Panc1 (cell line): ENCODE data around the gene COMMD9. TPM values are rescaled to one million over a fixed set of nuclear protein-coding genes. Genes with fewer than 3 reads are reported as not detected.

ENCODE experiments used
- ATAC-seq: fragments of 200-7000 bp; cut with Tn5 transposase; 2 replicates; pipeline ENCODE4 v1.9.1; 2020; ENCODE audit warnings: mild to moderate bottlenecking, moderate library complexity
- BruUV-seq: library from RNA; stranded (reverse); fragments of 400-500 nt; replicated peaks from 2 replicates; lab custom pipeline; 2021; lab: Mats Ljungman, UMichigan
- CTCF ChIA-PET: fragments of 300-600 bp; sonication (Branson Sonifier 250); formaldehyde crosslinking; loops from one replicate; lab custom pipeline; 2022; ENCODE audit warnings: antibody characterized with exemption; lab: Charles Lee
- POLR2A ChIA-PET: fragments of 300-600 bp; sonication (Branson Sonifier 250); formaldehyde crosslinking; loops from one replicate; lab custom pipeline; 2022; ENCODE audit warnings: antibody characterized with exemption; lab: Charles Lee
- DNase-seq: peaks from one replicate; pipeline ENCODE4 v3.0.0-alpha.2; 2010; ENCODE audit warnings: low read depth, low spot score
- H3K27ac ChIP-seq: 2 replicates; pipeline ENCODE4 v1.5.1; 2011; ENCODE audit warnings: mild to moderate bottlenecking, low read length, inconsistent platforms
- H3K27me3 ChIP-seq: fragments of 200-500 bp; sonication (Bioruptor generic); 2 replicates; pipeline ENCODE4 v1.6.0; 2014; ENCODE audit warnings: low read length, inconsistent platforms; ENCODE audit not compliant: control insufficient read depth, insufficient read depth
- H3K36me3 ChIP-seq: fragments of 200-500 bp; sonication (Bioruptor generic); 2 replicates; pipeline ENCODE4 v1.5.1; 2014; ENCODE audit warnings: inconsistent platforms, mild to moderate bottlenecking, low read length, moderate library complexity; ENCODE audit not compliant: control insufficient read depth, insufficient read depth
- H3K4me1 ChIP-seq: 2 replicates; pipeline ENCODE4 v1.5.1; 2011; ENCODE audit warnings: inconsistent platforms, mild to moderate bottlenecking, low read length, moderate library complexity; ENCODE audit not compliant: control insufficient read depth, insufficient read depth
- H3K4me3 ChIP-seq, 2 experiments: 2 replicates each; pipeline ENCODE4 v1.5.1; 2011 to 2012; ENCODE audit warnings: low read depth in 2 of 2, low read length in 2 of 2, mild to moderate bottlenecking in 2 of 2, inconsistent platforms in 1 of 2, moderate library complexity in 1 of 2
- H3K9me3 ChIP-seq: fragments of 200-500 bp; sonication (Bioruptor generic); 2 replicates; pipeline ENCODE4 v1.5.1; 2014; ENCODE audit warnings: low read depth, mild to moderate bottlenecking, inconsistent platforms, low read length, moderate library complexity; ENCODE audit not compliant: control insufficient read depth, insufficient read depth
- CTCF ChIP-seq: fragments of 450-650 bp; IDR thresholded peaks from 2 replicates; pipeline ENCODE4 v1.5.1; 2017; ENCODE audit warnings: mild to moderate bottlenecking
- POLR2AphosphoS5 ChIP-seq: IDR thresholded peaks from 2 replicates; pipeline ENCODE4 v1.6.1; 2012; ENCODE audit warnings: mild to moderate bottlenecking, low read depth, low read length, moderate library complexity
- REST ChIP-seq, 2 experiments: IDR thresholded peaks; 2 replicates each; pipeline ENCODE4 v1.6.1; 2011 to 2012; ENCODE audit warnings: low read depth in 2 of 2, control low read depth in 1 of 2, low read length in 1 of 2, mild to moderate bottlenecking in 1 of 2, moderate library complexity in 1 of 2; ENCODE audit not compliant: insufficient read depth in 1 of 2
- SIN3A ChIP-seq: IDR thresholded peaks from 2 replicates; pipeline ENCODE4 v1.6.1; 2012; ENCODE audit warnings: low read depth, mild to moderate bottlenecking, low read length, moderate library complexity, borderline replicate concordance; ENCODE audit not compliant: insufficient read depth
- TCF7L2 ChIP-seq: IDR thresholded peaks from 2 replicates; pipeline ENCODE4 v1.6.1; 2011; ENCODE audit warnings: mild to moderate bottlenecking, low read depth, low read length, inconsistent platforms
- in situ Hi-C: cut with HindIII; loops from 2 replicates; pipeline ENCODE4 v1.10.0; 2016; ENCODE audit warnings: low sequenced_read_pairs, low pct_unique_long_range_greater_than_20kb
- intact Hi-C: fragments of 100-400 bp; cut with micrococcal nuclease; formaldehyde crosslinking; loops from one replicate; pipeline ENCODE4 v1.10.0; 2022; ENCODE audit not compliant: unreplicated experiment
- total RNA-seq: library from RNA; stranded (reverse); gene quantifications from one replicate; pipeline ENCODE4 v1.2.1, GENCODE V29; 2021; ENCODE audit not compliant: unreplicated experiment

COMMD9 gene
- total RNA-seq, 1 experiment from 2014 or later: 41.8 TPM

DNA sequence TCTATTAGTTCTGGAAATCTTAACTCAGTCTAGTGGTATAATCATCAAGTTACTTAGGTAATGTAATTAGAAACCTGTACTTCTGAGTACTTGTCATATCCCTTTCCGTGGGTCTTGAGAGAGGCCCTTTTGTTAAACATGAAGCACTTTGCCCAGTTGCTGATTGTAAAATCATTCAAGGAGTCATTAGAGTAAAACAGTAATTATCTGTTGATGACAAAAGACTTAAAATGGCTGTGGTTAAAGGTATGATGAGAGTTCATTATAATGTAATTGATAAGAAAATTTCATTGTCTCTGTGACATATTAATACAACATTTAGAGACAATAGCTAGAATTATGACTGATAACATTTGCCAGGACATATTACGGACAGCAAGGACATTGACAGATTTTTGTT lies 41.2 kb upstream of the COMMD9 start:
- Histone ChIP-seq H3K4me1 (no peaks in the 10 kb centered on the region), H3K27me3 (peaks cover 14% of the 10 kb centered on the region), H3K36me3 (no peaks in the 10 kb centered on the region), H3K27ac (no peak overlapping the region), H3K9me3 (no peaks in the 10 kb centered on the region), H3K4me3 (no peak overlapping the region)
- CTCF ChIA-PET: no interaction called here
- in situ Hi-C loops: no loop called here
- TF ChIP-seq SIN3A (no peak), CTCF (no peak), TCF7L2 (no peak), REST (IDR thresholded peaks at IDR 0.05; ENCODE audit: insufficient read depth in 1 of 2, low read depth in 2 of 2, low read length in 1 of 2) (no peak), POLR2AphosphoS5 (no peak)
- BruUV-seq: no TSS peak
- ATAC-seq (no peak), DNase-seq (no peak)
- intact Hi-C loops: no loop called here
- POLR2A ChIA-PET: no interaction called here

GRCh38 chr11:36328966-36329673 lies 39.9 kb upstream of the COMMD9 start:
- CTCF ChIA-PET: no interaction called here
- H3K9me3 ChIP-seq: no peaks in the 10 kb centered on the region
- POLR2A ChIA-PET: no interaction called here
- no peak overlapping the region for H3K27ac ChIP-seq
- intact Hi-C loops: no loop called here
- no peak overlapping the region for H3K4me3 ChIP-seq
- in situ Hi-C loops: no loop called here
- no peak for TF ChIP-seq POLR2AphosphoS5
- no peak for TF ChIP-seq REST (IDR thresholded peaks at IDR 0.05; ENCODE audit: insufficient read depth in 1 of 2, low read depth in 2 of 2, low read length in 1 of 2)
- TF ChIP-seq TCF7L2: no peak
- no peak for TF ChIP-seq SIN3A
- TF ChIP-seq CTCF: no peak
- no TSS peak for BruUV-seq
- H3K36me3 ChIP-seq: no peaks in the 10 kb centered on the region
- ATAC-seq: no peak
- H3K4me1 ChIP-seq: no peaks in the 10 kb centered on the region
- H3K27me3 ChIP-seq: peaks cover 14% of the 10 kb centered on the region
- DNase-seq: no peak
